Stimulated activated naive B cell treated with anti-CD40 and anti-IgM and Interleukin-4, amounts not matched to agents 10 μg/mL and 1 μg/mL and 100 μg/mL, for 72 hours (primary cell): Measurements from ENCODE around the gene RAB3IL1.
A peak's percentile ranks its signal among the peaks of the same experiment; 100 is the strongest.
"Not testable (repeated sequence)": the region's sequence is repeated elsewhere in the genome, so short reads cannot be mapped to it uniquely, and the experiment has no call there.

ENCODE experiments used
- ATAC-seq, 2 donors: fragments of 150-1000 bp; cut with Tn5 transposase; replicated peaks; 2 replicates each; pipeline ENCODE4 v1.10.0; 2021; ENCODE audit warnings: moderate library complexity in 1 of 2
- DNase-seq: peaks from one replicate; pipeline ENCODE4 v3.0.0; 2021
- H3K27ac Mint-ChIP-seq: one replicate; pipeline ENCODE4 v1.8.0; 2022; ENCODE audit warnings: mild to moderate bottlenecking, mixed read lengths
- H3K27me3 Mint-ChIP-seq, 2 donors: one replicate each; pipeline ENCODE4 v1.8.0; 2022; ENCODE audit warnings: mixed read lengths in 2 of 2
- H3K36me3 Mint-ChIP-seq, 2 donors: one replicate each; pipeline ENCODE4 v1.8.0; 2022; ENCODE audit warnings: mixed read lengths in 2 of 2, mild to moderate bottlenecking in 1 of 2
- H3K4me1 Mint-ChIP-seq, 2 donors: one replicate each; pipeline ENCODE4 v1.8.0; 2022; ENCODE audit warnings: mixed read lengths in 2 of 2, mild to moderate bottlenecking in 1 of 2
- H3K4me3 Mint-ChIP-seq, 2 donors: one replicate each; pipeline ENCODE4 v1.8.0; 2022; ENCODE audit warnings: mild to moderate bottlenecking in 2 of 2, mixed read lengths in 2 of 2, moderate library complexity in 1 of 2
- H3K9me3 Mint-ChIP-seq, 2 donors: one replicate each; pipeline ENCODE4 v1.8.0; 2022; ENCODE audit warnings: mixed read lengths in 2 of 2, mild to moderate bottlenecking in 1 of 2

Gene RAB3IL1, protein sequence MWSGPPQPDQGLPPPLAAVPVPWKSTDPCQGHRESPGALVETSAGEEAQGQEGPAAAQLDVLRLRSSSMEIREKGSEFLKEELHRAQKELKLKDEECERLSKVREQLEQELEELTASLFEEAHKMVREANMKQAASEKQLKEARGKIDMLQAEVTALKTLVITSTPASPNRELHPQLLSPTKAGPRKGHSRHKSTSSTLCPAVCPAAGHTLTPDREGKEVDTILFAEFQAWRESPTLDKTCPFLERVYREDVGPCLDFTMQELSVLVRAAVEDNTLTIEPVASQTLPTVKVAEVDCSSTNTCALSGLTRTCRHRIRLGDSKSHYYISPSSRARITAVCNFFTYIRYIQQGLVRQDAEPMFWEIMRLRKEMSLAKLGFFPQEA

DNA sequence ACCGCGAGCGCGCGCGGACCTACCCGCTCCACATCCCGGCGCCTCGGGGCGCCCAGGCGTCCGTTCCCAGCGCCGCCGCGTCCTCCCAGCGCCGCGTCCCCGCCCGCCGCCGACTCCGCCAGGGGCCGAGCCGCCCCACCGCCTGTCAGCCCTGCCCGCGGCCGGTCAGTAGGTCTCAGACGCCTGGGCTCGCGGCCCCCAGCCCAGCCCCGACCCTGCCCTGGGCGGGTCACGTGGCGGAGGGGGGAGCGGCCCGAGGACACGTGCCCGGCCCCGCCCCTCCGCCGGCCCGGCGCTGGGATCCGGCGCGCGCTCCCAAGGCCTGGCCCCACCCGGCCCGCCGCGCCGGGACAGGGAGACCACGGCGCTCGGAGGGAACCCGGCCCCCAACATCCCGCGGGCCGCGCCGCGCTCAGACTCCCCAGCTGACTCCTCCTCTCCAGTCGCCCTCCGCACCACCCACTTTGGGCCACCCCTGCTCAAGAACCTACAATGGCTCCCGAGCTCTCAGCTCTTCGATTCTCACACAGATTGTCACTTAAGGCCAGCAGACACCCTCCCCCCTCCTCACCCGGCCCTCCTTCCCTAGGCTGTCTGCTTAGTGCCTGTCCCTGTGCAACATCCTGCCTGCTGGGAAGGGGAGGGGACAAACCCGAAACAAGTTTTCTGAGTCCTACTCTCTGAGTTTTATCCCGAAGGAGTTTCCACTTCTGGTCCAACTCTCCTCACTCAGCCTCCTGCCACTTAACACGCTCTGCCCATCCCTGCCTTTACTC lies at the start of gene RAB3IL1:
TSS of gene RAB3IL1 (minus strand) at position 233 of the 776 bp plus-strand sequence. CDS start at position 34, 199 bp downstream.
- H3K9me3 Mint-ChIP-seq, result no peaks in the 10 kb centered on the region

DNA sequence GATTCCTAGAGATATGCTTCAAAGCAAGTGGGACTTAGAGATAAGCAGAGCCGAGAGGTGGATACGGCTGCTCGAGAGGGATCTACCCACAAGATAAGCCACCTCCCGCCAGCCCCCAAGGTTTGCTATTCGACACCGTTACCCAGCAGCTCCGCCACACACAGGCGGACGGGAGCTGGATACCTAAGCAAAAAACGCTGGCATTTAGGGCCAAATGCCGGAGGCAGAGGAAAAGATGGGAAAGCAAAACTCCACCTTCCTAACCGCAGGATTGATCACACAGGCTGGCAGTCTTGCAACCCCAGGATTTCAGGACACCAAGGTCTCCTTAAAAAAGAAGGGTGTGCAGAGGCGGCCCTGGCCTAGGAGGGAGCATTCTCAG lies 49.4 kb upstream of the RAB3IL1 start:
- DNase-seq, result no peak
- H3K4me1 Mint-ChIP-seq, result peaks cover 56 to 78% of the 10 kb centered on the region in 2 donors
- ATAC-seq, result no peak
- H3K4me3 Mint-ChIP-seq, result peak overlapping the region; percentile 88 to 90
- H3K9me3 Mint-ChIP-seq, result no peaks in the 10 kb centered on the region
- peak overlapping the region; percentile 85 for H3K27ac Mint-ChIP-seq
- H3K36me3 Mint-ChIP-seq, result peaks cover 23 to 40% of the 10 kb centered on the region in 2 donors
- no peaks in the 10 kb centered on the region for H3K27me3 Mint-ChIP-seq

More for the DNA sequence above, at the start of gene RAB3IL1:
- peaks cover 7 to 20% of the 10 kb centered on the region in 2 donors for H3K4me1 Mint-ChIP-seq
- peak within 1 kb of the TSS; percentile 82 to 86 for H3K4me3 Mint-ChIP-seq
- H3K27me3 Mint-ChIP-seq, result peaks cover 63 to 65% of the 10 kb centered on the region in 2 donors
- peak; percentile 41 to 44 for ATAC-seq
- H3K27ac Mint-ChIP-seq, result peak within 1 kb of the TSS; percentile 57
- H3K36me3 Mint-ChIP-seq, result peaks cover 0 to 6% of the 10 kb centered on the region in 2 donors
- no peak for DNase-seq

- H3K36me3 Mint-ChIP-seq, result peaks cover 23 to 43% of the 10 kb centered on the region in 2 donors
- not testable (repeated sequence) for ATAC-seq, DNase-seq, H3K9me3 Mint-ChIP-seq, H3K27me3 Mint-ChIP-seq
- H3K27ac Mint-ChIP-seq, result peak overlapping the region; percentile 90
- H3K4me3 Mint-ChIP-seq, result peak overlapping the region; percentile 88 to 90
- H3K4me1 Mint-ChIP-seq, result peaks cover 48 to 72% of the 10 kb centered on the region in 2 donors
Measured at GRCh38 chr11:61964666-61965271, 47.4 kb upstream of the RAB3IL1 start.

DNA sequence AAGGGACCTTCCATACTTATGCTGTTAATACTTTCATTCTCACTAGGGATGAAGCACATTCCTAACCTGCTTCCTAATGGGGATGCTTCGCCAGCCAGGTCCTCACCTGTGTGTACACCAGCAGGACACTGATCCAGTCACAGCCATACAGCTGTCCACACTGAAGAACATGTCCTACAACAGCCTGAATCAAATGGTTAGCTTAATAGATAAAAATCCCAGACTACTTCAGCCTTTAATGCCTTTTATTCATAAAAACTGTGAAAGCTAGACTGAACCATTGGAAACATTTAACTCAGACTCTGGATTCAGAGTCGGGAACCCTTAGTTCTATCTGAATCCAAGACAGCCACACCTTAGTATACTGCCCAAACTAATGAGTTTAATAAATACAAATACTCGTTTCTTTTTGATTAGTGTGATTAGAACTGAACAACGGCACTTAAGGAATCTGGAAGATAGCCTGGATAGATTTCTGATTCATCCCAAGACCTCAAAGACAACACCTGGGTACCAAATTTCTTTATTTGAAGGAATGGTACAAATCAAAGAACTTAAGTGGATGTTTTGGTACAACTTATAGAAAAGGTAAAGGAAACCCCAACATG lies 46.8 kb upstream of the RAB3IL1 start:
- Mint-ChIP-seq H3K36me3 (peaks cover 23 to 46% of the 10 kb centered on the region in 2 donors), H3K9me3 (no peaks in the 10 kb centered on the region), H3K27ac (peak overlapping the region; percentile 97), H3K4me1 (peaks cover 48 to 66% of the 10 kb centered on the region in 2 donors), H3K27me3 (no peaks in the 10 kb centered on the region), H3K4me3 (peak overlapping the region in 1 of 2 donors; percentile 90)
- no peak for DNase-seq
- ATAC-seq, result no peak

GRCh38 chr11:61963282-61964057 lies 46.1 kb upstream of the RAB3IL1 start:
- DNase-seq (peak; percentile 53), ATAC-seq (peak; percentile 55 to 61)
- Mint-ChIP-seq H3K4me3 (peak overlapping the region; percentile 76), H3K9me3 (no peaks in the 10 kb centered on the region), H3K27ac (peak overlapping the region; percentile 97), H3K36me3 (peaks cover 25 to 49% of the 10 kb centered on the region in 2 donors), H3K4me1 (peaks cover 45 to 59% of the 10 kb centered on the region in 2 donors), H3K27me3 (no peaks in the 10 kb centered on the region)

DNA sequence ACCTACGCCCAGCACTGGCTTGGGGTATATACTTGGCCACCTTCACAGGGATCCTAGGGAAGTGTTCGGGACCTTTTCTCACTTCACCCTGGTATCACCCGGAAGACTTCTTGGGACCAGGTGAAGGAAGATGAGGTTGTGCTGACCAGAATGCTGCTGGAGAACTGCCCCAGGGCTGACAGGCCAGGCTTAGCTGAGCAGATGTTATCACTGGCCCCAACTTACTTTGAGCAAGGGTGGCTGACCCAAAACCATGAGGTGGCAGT lies 45.6 kb upstream of the RAB3IL1 start:
- H3K4me3 Mint-ChIP-seq, result peak overlapping the region; percentile 47 to 76
- H3K9me3 Mint-ChIP-seq, result no peaks in the 10 kb centered on the region
- peaks cover 41 to 53% of the 10 kb centered on the region in 2 donors for H3K4me1 Mint-ChIP-seq
- peaks cover 28 to 53% of the 10 kb centered on the region in 2 donors for H3K36me3 Mint-ChIP-seq
- H3K27me3 Mint-ChIP-seq, result no peaks in the 10 kb centered on the region
- ATAC-seq (no peak), DNase-seq (no peak)
- peak overlapping the region; percentile 97 for H3K27ac Mint-ChIP-seq

GRCh38 chr11:61962213-61963015 lies 45.0 kb upstream of the RAB3IL1 start:
- no peak for DNase-seq
- H3K4me3 Mint-ChIP-seq, result peak overlapping the region; percentile 47 to 76
- H3K27ac Mint-ChIP-seq, result peak overlapping the region; percentile 97

GRCh38 chr11:61961570-61962212 lies 44.3 kb upstream of the RAB3IL1 start:
- Mint-ChIP-seq H3K27ac (peak overlapping the region; percentile 85), H3K4me1 (peaks cover 41 to 52% of the 10 kb centered on the region in 2 donors), H3K9me3 (no peaks in the 10 kb centered on the region), H3K36me3 (peaks cover 29 to 54% of the 10 kb centered on the region in 2 donors), H3K27me3 (no peaks in the 10 kb centered on the region), H3K4me3 (no peak overlapping the region)
- DNase-seq (no peak), ATAC-seq (no peak)

More at GRCh38 chr11:61962213-61963015, 45.0 kb upstream of the RAB3IL1 start:
- H3K4me1 Mint-ChIP-seq, result peaks cover 41 to 52% of the 10 kb centered on the region in 2 donors
- H3K27me3 Mint-ChIP-seq, result no peaks in the 10 kb centered on the region
- ATAC-seq, result no peak
- H3K36me3 Mint-ChIP-seq, result peaks cover 28 to 54% of the 10 kb centered on the region in 2 donors
- no peaks in the 10 kb centered on the region for H3K9me3 Mint-ChIP-seq

DNA sequence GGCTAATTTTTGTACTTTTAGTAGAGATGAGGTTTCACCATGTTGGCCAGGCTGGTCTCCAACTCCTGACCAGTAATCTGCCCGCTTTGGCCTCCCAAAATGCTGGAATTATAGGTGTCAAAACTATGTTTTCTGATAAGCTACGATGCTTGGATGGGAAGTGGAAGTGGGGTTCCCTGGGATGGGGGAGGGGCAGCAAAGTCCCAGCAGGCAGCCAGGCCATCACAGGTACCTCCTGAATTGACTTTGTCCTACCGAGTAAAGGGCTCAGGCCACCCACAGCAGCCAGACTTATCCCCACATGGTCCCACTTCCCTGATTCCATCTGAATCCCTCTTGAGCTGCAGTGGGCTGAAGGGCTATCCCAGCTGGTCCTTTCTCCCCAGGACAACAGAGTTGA lies 43.2 kb upstream of the RAB3IL1 start:
- H3K36me3 Mint-ChIP-seq, result peaks cover 35 to 56% of the 10 kb centered on the region in 2 donors
- peaks cover 0 to 4% of the 10 kb centered on the region in 2 donors for H3K27me3 Mint-ChIP-seq
- H3K9me3 Mint-ChIP-seq, result no peaks in the 10 kb centered on the region
- no peak overlapping the region for H3K27ac Mint-ChIP-seq
- H3K4me1 Mint-ChIP-seq, result peaks cover 45 to 60% of the 10 kb centered on the region in 2 donors
- DNase-seq, result no peak
- ATAC-seq, result no peak
- no peak overlapping the region for H3K4me3 Mint-ChIP-seq

DNA sequence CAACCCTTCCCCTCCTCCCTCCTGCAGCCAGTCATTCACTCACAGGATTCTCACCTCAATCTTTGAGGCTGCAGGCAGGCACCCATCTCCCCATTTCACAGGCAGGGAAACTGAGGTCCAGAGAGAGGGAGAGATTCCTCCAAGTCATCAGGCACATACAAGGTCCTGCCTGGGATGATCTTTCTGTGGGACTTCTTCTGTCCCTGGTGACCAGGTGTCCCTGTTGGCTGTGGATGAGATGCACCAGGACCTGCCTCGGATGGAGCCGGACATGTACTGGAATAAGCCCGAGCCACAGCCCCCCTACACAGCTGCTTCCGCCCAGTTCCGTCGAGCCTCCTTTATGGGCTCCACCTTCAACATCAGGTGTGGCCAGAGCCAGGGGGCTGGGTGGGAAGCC lies 42.3 kb upstream of the RAB3IL1 start:
- peaks cover 37 to 60% of the 10 kb centered on the region in 2 donors for H3K4me1 Mint-ChIP-seq
- H3K36me3 Mint-ChIP-seq, result peaks cover 29 to 48% of the 10 kb centered on the region in 2 donors
- no peak overlapping the region for H3K4me3 Mint-ChIP-seq
- peaks cover 0 to 12% of the 10 kb centered on the region in 2 donors for H3K27me3 Mint-ChIP-seq
- H3K27ac Mint-ChIP-seq, result no peak overlapping the region
- ATAC-seq (no peak), DNase-seq (no peak)
- H3K9me3 Mint-ChIP-seq, result no peaks in the 10 kb centered on the region

GRCh38 chr11:61959114-61959513 lies 41.7 kb upstream of the RAB3IL1 start:
- no peak for DNase-seq
- Mint-ChIP-seq H3K4me3 (no peak overlapping the region), H3K27me3 (peaks cover 4 to 18% of the 10 kb centered on the region in 2 donors), H3K36me3 (peaks cover 23 to 44% of the 10 kb centered on the region in 2 donors), H3K27ac (no peak overlapping the region), H3K4me1 (peaks cover 35 to 60% of the 10 kb centered on the region in 2 donors), H3K9me3 (no peaks in the 10 kb centered on the region)
- no peak for ATAC-seq

GRCh38 chr11:61958590-61958989 lies 41.2 kb upstream of the RAB3IL1 start:
- Mint-ChIP-seq H3K27me3 (peaks cover 7 to 20% of the 10 kb centered on the region in 2 donors), H3K4me3 (no peak overlapping the region), H3K4me1 (peaks cover 31 to 56% of the 10 kb centered on the region in 2 donors), H3K36me3 (peaks cover 20 to 38% of the 10 kb centered on the region in 2 donors), H3K27ac (no peak overlapping the region), H3K9me3 (no peaks in the 10 kb centered on the region)
- ATAC-seq, result no peak
- DNase-seq, result no peak
